HG02870 (cell line): ENCODE results near the gene ZNF446.
"Not testable (repeated sequence)": the region's sequence is repeated elsewhere in the genome, so short reads cannot be mapped to it uniquely, and the experiment has no call there.

Experiments used
- ATAC-seq: cut with Tn5 transposase; IDR thresholded peaks from one replicate; pipeline ENCODE4 v1.9.1; 2021; ENCODE audit warnings: mild to moderate bottlenecking, moderate library complexity; ENCODE audit not compliant: unreplicated experiment

ZNF446 gene

GRCh38 chr19:58499021-58499927 lies 23.1 kb downstream of the ZNF446 start:
- peak; percentile 81 for ATAC-seq

GRCh38 chr19:58500242-58500641 lies 24.1 kb downstream of the ZNF446 start:
- no peak for ATAC-seq

- not testable (repeated sequence) for ATAC-seq
These were observed 31.6 kb downstream of the ZNF446 start for GRCh38 chr19:58507602-58508223.

- no peak for ATAC-seq
These were observed 33.6 kb downstream of the ZNF446 start for GRCh38 chr19:58509731-58510083.

- ATAC-seq, result no peak
These were observed 34.1 kb downstream of the ZNF446 start for GRCh38 chr19:58510084-58510862.

GRCh38 chr19:58511353-58512208 lies 35.4 kb downstream of the ZNF446 start, which contains the start of gene SLC27A5:
Gene SLC27A5 (minus strand): TSS chr19:58511992. CDS start chr19:58511955, 37 bp downstream.
- ATAC-seq, result no peak

GRCh38 chr19:58513213-58513693 lies 37.1 kb downstream of the ZNF446 start:
- ATAC-seq, result no peak

- ATAC-seq, result peak; percentile 65
These were observed 37.8 kb downstream of the ZNF446 start for GRCh38 chr19:58513694-58514563.

- no peak for ATAC-seq
These were observed 38.4 kb downstream of the ZNF446 start for GRCh38 chr19:58514564-58515022.

GRCh38 chr19:58515259-58515658 lies 39.1 kb downstream of the ZNF446 start:
- no peak for ATAC-seq

- ATAC-seq, result no peak
These were observed 40.2 kb downstream of the ZNF446 start for GRCh38 chr19:58516246-58516836.

GRCh38 chr19:58516964-58517833 lies 41.0 kb downstream of the ZNF446 start:
- ATAC-seq, result no peak

GRCh38 chr19:58518256-58519086 lies 42.3 kb downstream of the ZNF446 start:
- no peak for ATAC-seq

- no peak for ATAC-seq
These were observed 42.9 kb downstream of the ZNF446 start for GRCh38 chr19:58519087-58519354.

GRCh38 chr19:58519355-58520256 lies 43.5 kb downstream of the ZNF446 start, which contains the start of gene ZBTB45:
Gene ZBTB45 (minus strand): TSS chr19:58519810. CDS start chr19:58517673, 2,137 bp downstream.
- peak; percentile 78 for ATAC-seq

- ATAC-seq, result no peak
These were observed 44.1 kb downstream of the ZNF446 start for GRCh38 chr19:58520257-58520599.
